B cell (primary cell): ENCODE data around the gene C15orf39. TPM values are rescaled to one million over a fixed set of nuclear protein-coding genes. Genes with fewer than 3 reads are reported as not detected.

Experiments used
- ATAC-seq: fragments of 200-7000 bp; cut with Tn5 transposase; one replicate; pipeline ENCODE4 v1.10.0; 2021; ENCODE audit warnings: low read depth, mild to moderate bottlenecking, moderate number of reproducible peaks, moderate library complexity
- CTCF ChIA-PET: fragments of 350-600 bp; sonication (Branson Sonifier 250); formaldehyde crosslinking; loops from one replicate; lab custom pipeline; 2021; ENCODE audit warnings: antibody characterized with exemption, inconsistent platforms; lab: Charles Lee
- POLR2A ChIA-PET: fragments of 350-600 bp; sonication (Branson Sonifier 250); formaldehyde crosslinking; loops from one replicate; lab custom pipeline; 2021; ENCODE audit warnings: antibody characterized with exemption; lab: Charles Lee
- DNase-seq: peaks from one replicate; pipeline ENCODE4 v3.0.0; 2013
- H2AFZ ChIP-seq: 2 replicates; pipeline ENCODE4 v1.6.1; 2012; ENCODE audit warnings: mild to moderate bottlenecking, low read depth, low read length; ENCODE audit not compliant: insufficient read depth, poor library complexity, severe bottlenecking
- H3K27ac ChIP-seq, 2 donors: 1 replicate in 1 of 2; 2 replicates in 1 of 2; pipeline ENCODE4 v1.5.1; 2012 to 2013; ENCODE audit warnings: low read length in 2 of 2, mild to moderate bottlenecking in 2 of 2, moderate library complexity in 1 of 2
- H3K27me3 ChIP-seq, 4 experiments: fragments of 200-600 bp in 1 of 4; sonication (generic) in 1 of 4; replicated peaks in 1 of 4; 1 replicate in 2 of 4; 2 replicates in 2 of 4; pipeline versions ENCODE4 v1.6.1 to v1.7.0; 2013 to 2016; ENCODE audit warnings: low read length in 3 of 4, mild to moderate bottlenecking in 2 of 4, mixed read lengths in 1 of 4, moderate library complexity in 1 of 4; ENCODE audit not compliant: insufficient read depth in 4 of 4, control insufficient read depth in 3 of 4; ENCODE audit errors: control extremely low read depth in 1 of 4
- H3K36me3 ChIP-seq, 2 experiments: replicated peaks in 1 of 2; 1 replicate in 1 of 2; 2 replicates in 1 of 2; pipeline versions ENCODE4 v1.6.1 to v1.7.1; 2013; ENCODE audit warnings: low read length in 1 of 2; ENCODE audit not compliant: insufficient read depth in 2 of 2, control insufficient read depth in 1 of 2; ENCODE audit errors: control extremely low read depth in 1 of 2, extremely low read depth in 1 of 2
- H3K4me1 ChIP-seq, 2 donors: fragments of 200-600 bp in 1 of 2; sonication (generic) in 1 of 2; 1 replicate in 1 of 2; 2 replicates in 1 of 2; pipeline versions ENCODE4 v1.5.1 to v1.6.1; 2013 to 2017; ENCODE audit warnings: low read length in 2 of 2; ENCODE audit not compliant: control insufficient read depth in 2 of 2, insufficient read depth in 2 of 2
- H3K4me2 ChIP-seq: replicated peaks from 2 replicates; pipeline ENCODE3; 2012; ENCODE audit warnings: mild to moderate bottlenecking, low read depth, low read length; ENCODE audit not compliant: poor library complexity, severe bottlenecking
- H3K4me3 ChIP-seq, 5 experiments: fragments of 200-600 bp in 1 of 5; sonication (generic) in 1 of 5; 1 replicate in 3 of 5; 2 replicates in 2 of 5; pipeline versions ENCODE4 v1.5.1 to v1.7.0; 2011 to 2016; ENCODE audit warnings: low read length in 4 of 5, mild to moderate bottlenecking in 4 of 5, low read depth in 2 of 5, control low read depth in 1 of 5, moderate library complexity in 1 of 5; ENCODE audit not compliant: insufficient read depth in 1 of 5; ENCODE audit errors: control extremely low read depth in 1 of 5, extremely low read depth in 1 of 5
- H3K79me2 ChIP-seq: fragments of 200-600 bp; sonication (generic); one replicate; pipeline ENCODE4 v1.6.0; 2016; ENCODE audit warnings: low read length; ENCODE audit not compliant: control insufficient read depth, insufficient read depth
- H3K9ac ChIP-seq: fragments of 200-600 bp; sonication (generic); 2 replicates; pipeline ENCODE4 v1.6.1; 2017; ENCODE audit warnings: mild to moderate bottlenecking, low read length, moderate library complexity
- H3K9me3 ChIP-seq, 3 donors: one replicate each; pipeline versions ENCODE4 v1.6.1 to v1.7.1; 2013; ENCODE audit warnings: low read length in 2 of 3; ENCODE audit not compliant: control insufficient read depth in 2 of 3, insufficient read depth in 1 of 3; ENCODE audit errors: control extremely low read depth in 1 of 3
- H4K20me1 ChIP-seq: 2 replicates; pipeline ENCODE4 v1.6.0; 2012; ENCODE audit warnings: mild to moderate bottlenecking, low read length; ENCODE audit not compliant: insufficient read depth, control insufficient read depth, poor library complexity, severe bottlenecking
- H3K27ac Mint-ChIP-seq: one replicate; pipeline ENCODE4 v1.8.0; 2021; ENCODE audit warnings: mixed read lengths
- H3K27me3 Mint-ChIP-seq: one replicate; pipeline ENCODE4 v1.8.0; 2021; ENCODE audit warnings: mixed read lengths
- H3K4me1 Mint-ChIP-seq: one replicate; pipeline ENCODE4 v1.8.0; 2021; ENCODE audit warnings: mixed read lengths
- H3K4me3 Mint-ChIP-seq: one replicate; pipeline ENCODE4 v1.8.0; 2021; ENCODE audit warnings: mixed read lengths
- H3K9me3 Mint-ChIP-seq: one replicate; pipeline ENCODE4 v1.8.0; 2022; ENCODE audit warnings: mixed read lengths; ENCODE audit not compliant: insufficient read depth
- EZH2 ChIP-seq: IDR thresholded peaks from 2 replicates; pipeline ENCODE4 v1.6.1; 2012; ENCODE audit warnings: borderline replicate concordance, low read depth, mild to moderate bottlenecking, moderate library complexity, low read length; ENCODE audit not compliant: insufficient read depth, poor library complexity, severe bottlenecking
- WGBS: methylation state at CpG from one replicate; pipeline ENCODE4 v1.1.5; 2013; ENCODE audit warnings: missing lambda C conversion rate; ENCODE audit not compliant: insufficient coverage; 5-methylcytosine and 5-hydroxymethylcytosine counted together
- intact Hi-C: fragments of 100-400 bp; cut with micrococcal nuclease; formaldehyde crosslinking; loops from one replicate; pipeline ENCODE4 v1.10.0; 2022
- polyA plus RNA-seq: library from polyadenylated mRNA; depleted of rRNA; stranded (reverse); fragments of >200 nt; gene quantifications from 2 replicates; pipeline ENCODE4 v1.2.3, GENCODE V29; 2012
- total RNA-seq, 2 donors: library from RNA; stranded (reverse); fragments of 120-200 nt in 1 of 2; gene quantifications; 1 replicate in 1 of 2; 2 replicates in 1 of 2; pipeline versions ENCODE4 v1.2.3 to v1.2.4, GENCODE V29; 2013 to 2022
- TF ChIP-seq, protein P1 (sequence below): fragments of 200-600 bp; IDR thresholded peaks from one replicate; pipeline ENCODE4 v1.8.0; 2022; ENCODE audit warnings: antibody characterized with exemption, mild to moderate bottlenecking

Gene C15orf39
- total and polyA plus RNA-seq, 2 donors (not counting 1 experiment from before 2014, with no cell fraction given): 12.4 to 72.7 TPM

DNA sequence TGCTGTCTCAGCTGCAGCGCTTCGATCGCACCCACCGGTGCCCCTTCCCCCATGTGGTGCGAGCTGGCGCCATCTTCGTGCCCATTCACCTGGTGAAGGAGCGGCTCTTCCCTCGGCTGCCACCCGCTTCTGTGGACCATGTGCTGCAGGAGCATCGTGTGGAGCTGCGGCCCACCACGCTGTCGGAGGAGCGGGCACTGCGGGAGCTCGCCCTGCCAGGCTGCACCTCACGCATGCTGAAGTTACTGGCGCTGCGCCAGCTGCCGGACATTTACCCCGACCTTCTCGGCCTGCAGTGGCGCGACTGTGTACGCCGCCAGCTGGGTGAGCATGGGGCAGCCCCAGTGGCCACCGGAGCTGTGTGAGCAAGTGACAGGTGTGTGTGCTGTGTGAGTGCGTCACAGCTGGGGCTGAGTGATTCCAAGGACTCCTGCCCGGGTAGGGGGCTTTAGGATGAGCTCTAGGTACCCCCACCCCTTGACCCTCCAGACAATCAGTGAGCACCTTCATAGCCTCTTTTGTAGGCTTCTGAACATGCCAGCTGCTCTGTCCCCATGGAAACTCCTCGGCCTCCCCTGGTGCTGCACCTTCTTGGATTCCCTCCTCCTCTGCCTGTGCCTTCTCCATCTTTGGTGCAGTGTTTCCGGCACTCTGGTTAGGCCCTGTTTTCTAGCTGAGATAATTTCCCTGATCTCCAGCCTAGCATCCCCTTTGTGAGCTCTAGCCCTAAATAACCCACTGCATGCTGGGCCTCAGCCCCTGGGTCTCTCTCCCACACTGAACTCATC lies 7.0 kb downstream of the C15orf39 start:
- intact Hi-C loops: loop anchor here (10.0 kb wide), 3 partner anchors 104 to 574 kb away; partner anchors contain the start of gene SIN3A
- ChIA-PET CTCF (interaction anchor here (7.9 to 9.9 kb wide), 2 partner anchors 169 to 181 kb away, joined by 170 to 251 read pairs; partner anchors contain the start of gene PPCDC), POLR2A (no interaction called here)
- no peak overlapping the region for H3K4me2 ChIP-seq
- H3K27me3 ChIP-seq: no peaks in the 10 kb centered on the region
- Mint-ChIP-seq H3K4me3 (no peak overlapping the region), H3K9me3 (no peaks in the 10 kb centered on the region), H3K27ac (no peak overlapping the region), H3K4me1 (peaks cover 14% of the 10 kb centered on the region), H3K27me3 (no peaks in the 10 kb centered on the region)
- no peak for TF ChIP-seq EZH2
- TF ChIP-seq, protein P1, sequence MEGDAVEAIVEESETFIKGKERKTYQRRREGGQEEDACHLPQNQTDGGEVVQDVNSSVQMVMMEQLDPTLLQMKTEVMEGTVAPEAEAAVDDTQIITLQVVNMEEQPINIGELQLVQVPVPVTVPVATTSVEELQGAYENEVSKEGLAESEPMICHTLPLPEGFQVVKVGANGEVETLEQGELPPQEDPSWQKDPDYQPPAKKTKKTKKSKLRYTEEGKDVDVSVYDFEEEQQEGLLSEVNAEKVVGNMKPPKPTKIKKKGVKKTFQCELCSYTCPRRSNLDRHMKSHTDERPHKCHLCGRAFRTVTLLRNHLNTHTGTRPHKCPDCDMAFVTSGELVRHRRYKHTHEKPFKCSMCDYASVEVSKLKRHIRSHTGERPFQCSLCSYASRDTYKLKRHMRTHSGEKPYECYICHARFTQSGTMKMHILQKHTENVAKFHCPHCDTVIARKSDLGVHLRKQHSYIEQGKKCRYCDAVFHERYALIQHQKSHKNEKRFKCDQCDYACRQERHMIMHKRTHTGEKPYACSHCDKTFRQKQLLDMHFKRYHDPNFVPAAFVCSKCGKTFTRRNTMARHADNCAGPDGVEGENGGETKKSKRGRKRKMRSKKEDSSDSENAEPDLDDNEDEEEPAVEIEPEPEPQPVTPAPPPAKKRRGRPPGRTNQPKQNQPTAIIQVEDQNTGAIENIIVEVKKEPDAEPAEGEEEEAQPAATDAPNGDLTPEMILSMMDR: no peak
- WGBS: 95% methylated on average over 29 of the region's 32 CpGs
- peaks cover 0 to 65% of the 10 kb centered on the region in 2 experiments for H3K36me3 ChIP-seq
- DNase-seq (no peak), ATAC-seq (no peak)
- H3K4me1 ChIP-seq: peaks cover 1 to 15% of the 10 kb centered on the region in 2 donors
- no peak overlapping the region for H3K27ac ChIP-seq
- peaks cover 80% of the 10 kb centered on the region for H4K20me1 ChIP-seq
- H3K4me3 ChIP-seq: no peak overlapping the region
- peaks cover 78% of the 10 kb centered on the region for H3K79me2 ChIP-seq
- H3K9ac ChIP-seq: no peak overlapping the region
- H2AFZ ChIP-seq: no peak overlapping the region
- no peaks in the 10 kb centered on the region for H3K9me3 ChIP-seq

DNA sequence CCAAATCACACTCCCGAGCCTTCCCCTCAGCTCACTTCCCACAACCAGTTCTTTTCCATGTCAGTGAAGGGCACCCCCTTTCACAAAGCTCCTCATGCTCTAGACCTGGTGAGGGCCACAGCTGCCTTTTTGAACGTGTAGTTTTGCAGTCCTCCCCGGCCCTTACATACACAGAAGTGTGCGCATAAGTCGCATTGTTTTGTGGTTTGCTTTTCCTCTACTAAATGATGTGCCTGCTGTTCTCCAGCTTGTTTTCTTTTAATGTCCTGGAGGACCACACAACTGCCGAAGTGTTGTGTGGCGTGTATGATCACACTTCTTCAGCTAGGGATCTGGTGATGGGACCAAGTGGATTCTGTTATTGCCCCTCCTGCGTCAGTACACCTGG lies 7.6 kb downstream of the C15orf39 start:
- ChIA-PET CTCF (interaction anchor here (7.9 to 9.9 kb wide), 2 partner anchors 170 to 181 kb away, joined by 170 to 251 read pairs; partner anchors contain the start of gene PPCDC), POLR2A (no interaction called here)
- peaks cover 72% of the 10 kb centered on the region for H3K79me2 ChIP-seq
- Mint-ChIP-seq H3K9me3 (no peaks in the 10 kb centered on the region), H3K27ac (no peak overlapping the region), H3K4me1 (peaks cover 9% of the 10 kb centered on the region), H3K27me3 (no peaks in the 10 kb centered on the region), H3K4me3 (no peak overlapping the region)
- H3K36me3 ChIP-seq: peaks cover 0 to 65% of the 10 kb centered on the region in 2 experiments
- intact Hi-C loops: loop anchor here (10.0 kb wide), 3 partner anchors 104 to 574 kb away; partner anchors contain the start of gene SIN3A
- no peak overlapping the region for H3K4me2 ChIP-seq
- no peak overlapping the region for H3K27ac ChIP-seq
- H3K9me3 ChIP-seq: no peaks in the 10 kb centered on the region
- TF ChIP-seq, protein P1: no peak
- no peak for TF ChIP-seq EZH2
- no peak for DNase-seq
- H3K4me1 ChIP-seq: peaks cover 0 to 9% of the 10 kb centered on the region in 2 donors
- no peak overlapping the region for H3K9ac ChIP-seq
- no peak overlapping the region for H2AFZ ChIP-seq
- H3K27me3 ChIP-seq: no peaks in the 10 kb centered on the region
- no peak overlapping the region for H3K4me3 ChIP-seq
- no peak for ATAC-seq
- 55% methylated on average over 7 of the region's 8 CpGs for WGBS
- peaks cover 75% of the 10 kb centered on the region for H4K20me1 ChIP-seq
